Spleen (tissue), 7 donors: Measurements from ENCODE around the gene CYP17A1.

Experiments used
- CTCF ChIP-seq, 11 experiments: fragments of 200-600 bp in 7 of 11; fragments of 450-650 bp in 4 of 11; sonication (generic) in 4 of 11; IDR thresholded peaks in 8 of 11; conservative IDR thresholded peaks in 3 of 11; 1 replicate in 7 of 11; 2 replicates in 4 of 11; pipeline versions ENCODE4 v1.4.0 to v1.8.0; 2016 to 2021; ENCODE audit warnings: antibody characterized with exemption in 11 of 11, inconsistent platforms in 4 of 11, mild to moderate bottlenecking in 1 of 11
- POLR2A ChIP-seq, 3 donors: fragments of 450-650 bp; IDR thresholded peaks; one replicate each; pipeline ENCODE4 v1.5.1; 2017; ENCODE audit warnings: antibody characterized with exemption in 3 of 3, mild to moderate bottlenecking in 1 of 3
- donor health status: DM: no; HTN: no; CAD: no; lungs with moderate emphysema.
- donor health status: DM: no; HTN: no; CAD: no.
- donor health status: DM: no; HTN: no; CAD: no.

DNA sequence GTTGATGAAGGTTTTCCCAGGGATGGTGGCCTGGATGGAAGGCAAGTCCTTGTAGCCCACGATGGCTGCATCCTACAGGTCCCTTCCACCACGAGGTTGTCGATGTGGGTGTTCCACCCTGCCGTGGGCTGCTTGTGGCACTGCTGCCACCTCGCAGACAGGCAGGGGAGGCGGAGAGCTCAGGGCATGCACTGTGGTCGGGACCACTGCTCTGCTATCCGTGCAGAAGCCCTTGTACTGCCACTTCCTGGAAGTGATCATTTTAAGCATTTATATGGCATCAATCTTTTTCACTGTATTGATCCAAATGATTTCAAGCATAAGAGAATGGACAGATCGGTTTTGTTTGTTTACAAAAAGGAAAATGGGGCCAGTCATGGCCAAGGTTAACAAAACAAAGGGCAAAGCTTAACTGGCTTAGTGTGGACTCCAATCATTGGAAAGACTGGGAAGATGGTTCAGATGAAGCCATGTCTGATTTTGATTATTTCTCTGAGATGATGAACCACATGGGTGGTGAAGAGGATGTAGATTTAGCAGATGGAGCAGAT is 8.2 kb upstream of the CYP17A1 start:
- TF ChIP-seq CTCF (IDR thresholded peaks at IDR 0.05 in 8 of 11, conservative IDR thresholded peaks at IDR 0.05 in 3 of 11) (no peak), POLR2A (IDR thresholded peaks at IDR 0.05) (no peak)
